K562 (cell line): Measurements from ENCODE around the gene SHC1. TPM values are rescaled to one million over a fixed set of nuclear protein-coding genes. Genes with fewer than 3 reads are reported as not detected.

Source experiments
- BHLHE40 ChIP-seq: IDR thresholded peaks from 2 replicates; pipeline ENCODE4 v1.6.1; 2011; ENCODE audit warnings: low read length, improper control_type of control experiment
- BRF1 ChIP-seq: IDR thresholded peaks from 3 replicates; pipeline ENCODE4 v1.6.1; 2011; ENCODE audit warnings: borderline replicate concordance, mild to moderate bottlenecking; ENCODE audit not compliant: insufficient read length; ENCODE audit errors: extremely low read depth
- CREB1 ChIP-seq, 2 experiments: sonication (generic) in 1 of 2; formaldehyde crosslinking in 1 of 2; IDR thresholded peaks; 2 replicates each; pipeline versions ENCODE4 v1.6.1 to v1.8.0; 2012 to 2022; ENCODE audit warnings: inconsistent platforms in 1 of 2, mild to moderate bottlenecking in 1 of 2, missing genetic modification reagents in 1 of 2, moderate library complexity in 1 of 2
- DNMT1 ChIP-seq: fragments of 450-650 bp; IDR thresholded peaks from 2 replicates; pipeline ENCODE4 v1.6.1; 2016; ENCODE audit warnings: antibody characterized with exemption, mild to moderate bottlenecking
- ELF2 ChIP-seq: fragments of 250-450 bp; sonication (Bioruptor Pico); IDR thresholded peaks from 2 replicates; pipeline ENCODE4 v1.5.0; 2021; ENCODE audit warnings: mild to moderate bottlenecking
- ELF4 ChIP-seq: fragments of 450-650 bp; formaldehyde crosslinking; IDR thresholded peaks from 2 replicates; pipeline ENCODE4 v1.4.0; 2022; ENCODE audit warnings: missing genetic modification characterization
- ESRRA ChIP-seq: fragments of 450-650 bp; IDR thresholded peaks from 2 replicates; pipeline ENCODE4 v1.6.1; 2014; ENCODE audit warnings: low read depth, mild to moderate bottlenecking, moderate library complexity, borderline replicate concordance
- GATAD2B ChIP-seq: fragments of 450-650 bp; IDR thresholded peaks from 2 replicates; pipeline ENCODE4 v1.6.1; 2017; ENCODE audit warnings: mild to moderate bottlenecking, borderline replicate concordance
- SOX6 ChIP-seq: fragments of 450-650 bp; IDR thresholded peaks from 2 replicates; pipeline ENCODE4 v1.6.1; 2014; ENCODE audit warnings: mild to moderate bottlenecking
- ZFX ChIP-seq: sonication (generic); formaldehyde crosslinking; IDR thresholded peaks from 2 replicates; pipeline ENCODE4 v1.8.0; 2022; ENCODE audit warnings: mild to moderate bottlenecking, missing genetic modification reagents, moderate library complexity
- ZNF274 ChIP-seq: IDR thresholded peaks from 2 replicates; pipeline ENCODE4 v1.6.1; 2011; ENCODE audit warnings: low read depth, mild to moderate bottlenecking, low read length, moderate library complexity, borderline replicate concordance
- ZNF311 ChIP-seq: fragments of 250-450 bp; sonication (Bioruptor Pico); IDR thresholded peaks from 2 replicates; pipeline ENCODE4 v1.4.0; 2020; ENCODE audit warnings: mild to moderate bottlenecking, moderate library complexity
- ZNF408 ChIP-seq: fragments of 250-450 bp; sonication (Bioruptor Pico); IDR thresholded peaks from 2 replicates; pipeline ENCODE4 v1.4.0; 2020; ENCODE audit warnings: low read depth, mild to moderate bottlenecking, moderate library complexity
- ZNF589 ChIP-seq: fragments of 200-800 bp; sonication (Bioruptor generic); IDR thresholded peaks from 2 replicates; pipeline ENCODE4 v1.6.1; 2016; ENCODE audit warnings: low read depth, missing genetic modification characterization, missing compliant biosample characterization
- ZNF707 ChIP-seq: fragments of 250-450 bp; sonication (Bioruptor Pico); conservative IDR thresholded peaks from 2 replicates; pipeline ENCODE4 v1.8.0; 2022; ENCODE audit warnings: inconsistent platforms, mild to moderate bottlenecking, moderate library complexity
- polyA plus RNA-seq, 8 experiments: library from polyadenylated mRNA; depleted of rRNA in 4 of 8; stranded (reverse) in 5 of 8; unstranded in 3 of 8; fragments of >200 nt; fragmentation: Nextera tagmentation in 2 of 8; fragmentation: Illumina TruSeq in 1 of 8; extraction: Ambion mirVana in 2 of 8; extraction: Trizol in 1 of 8; gene quantifications; 2 replicates each; pipeline versions ENCODE4 v1.2.1 to v1.2.3, GENCODE V29; 2011 to 2014; ENCODE audit warnings: inconsistent platforms in 1 of 8, missing spikeins in 1 of 8
- total RNA-seq, 7 experiments: library from RNA; depleted of rRNA in 6 of 7; stranded (reverse); fragments of >200 nt in 6 of 7; fragmentation: Illumina TruSeq in 2 of 7; extraction: Trizol in 2 of 7; gene quantifications; 2 replicates each; pipeline versions ENCODE4 v1.2.1 to v1.2.3, GENCODE V29; 2011 to 2021; ENCODE audit warnings: low replicate concordance in 1 of 7
- TF ChIP-seq, protein P1 (sequence below): fragments of 450-650 bp; IDR thresholded peaks from 2 replicates; pipeline ENCODE4 v1.6.1; 2016; ENCODE audit warnings: borderline replicate concordance
- TF ChIP-seq, protein P2 (sequence below), 2 experiments: IDR thresholded peaks; 2 replicates each; pipeline ENCODE4 v1.6.1; 2011; ENCODE audit warnings: borderline replicate concordance in 1 of 2, control low read depth in 1 of 2, low read depth in 1 of 2, low read length in 1 of 2, mild to moderate bottlenecking in 1 of 2, mixed read lengths in 1 of 2, moderate library complexity in 1 of 2; ENCODE audit not compliant: insufficient read depth in 1 of 2, insufficient read length in 1 of 2, poor library complexity in 1 of 2, severe bottlenecking in 1 of 2; ENCODE audit errors: extremely low read depth in 1 of 2
- TF ChIP-seq, protein P3 (sequence below), 3 experiments: IDR thresholded peaks in 2 of 3; conservative IDR thresholded peaks in 1 of 3; 2 replicates each; pipeline ENCODE4 v1.5.1; 2011 to 2012; ENCODE audit warnings: low read length in 3 of 3, mild to moderate bottlenecking in 3 of 3, control low read depth in 2 of 3, improper control_type of control experiment in 1 of 3, inconsistent platforms in 1 of 3, low read depth in 1 of 3, mixed read lengths in 1 of 3, moderate library complexity in 1 of 3; ENCODE audit not compliant: insufficient read depth in 2 of 3
- TF ChIP-seq, protein P4 (sequence below): fragments of 250-450 bp; sonication (Bioruptor Pico); IDR thresholded peaks from 2 replicates; pipeline ENCODE4 v1.4.0; 2020

SHC1 gene
- total and polyA plus RNA-seq, 9 of the 15 experiments (the other 6 are each of a cell fraction or from before 2014, with no cell fraction given) = 4.1 to 113 (median 51.9) TPM

DNA sequence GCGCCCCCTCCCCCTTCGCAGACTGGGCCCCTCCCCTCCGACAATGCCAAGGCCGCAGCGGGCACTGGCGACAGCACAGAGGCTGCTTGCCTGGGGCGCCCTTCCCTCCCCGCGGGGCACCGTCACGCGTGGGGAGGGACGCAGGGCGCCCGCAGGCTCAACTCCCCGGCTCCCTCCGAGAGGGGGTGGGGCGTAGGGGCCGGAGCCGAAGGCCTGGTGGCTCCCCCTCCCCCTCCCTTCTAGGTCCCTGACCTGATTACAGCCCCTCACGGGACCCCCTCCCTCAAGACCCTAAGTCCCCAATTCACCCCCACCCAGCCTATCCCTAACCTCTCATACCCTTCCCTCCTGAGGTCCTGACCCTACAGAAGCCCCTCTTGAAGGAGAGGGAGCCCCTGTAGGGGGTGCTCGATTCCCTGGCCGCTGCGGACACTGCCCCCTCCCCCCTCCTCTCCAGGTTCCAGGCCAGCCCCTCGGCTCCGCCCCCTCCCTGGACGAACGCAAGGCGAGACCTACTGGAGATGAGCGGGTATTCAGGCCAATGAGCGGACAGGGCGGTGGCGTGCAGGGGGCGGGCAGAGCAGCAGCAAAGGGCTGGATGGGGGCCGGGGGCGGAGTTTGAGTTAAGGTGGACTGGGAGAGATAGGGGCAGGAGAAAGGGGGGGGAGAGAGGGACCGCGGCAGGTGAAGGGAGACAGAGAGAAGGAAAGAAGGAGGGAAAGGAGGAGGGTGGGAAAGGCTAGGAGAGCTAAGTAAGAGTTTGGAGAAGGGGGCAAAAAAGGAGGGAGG, 31.3 kb upstream of the SHC1 start (continued):
- no peak for TF ChIP-seq CREB1 (IDR thresholded peaks at IDR 0.05)
- TF ChIP-seq CREB1 (CRISPR knock-in tag; IDR thresholded peaks at IDR 0.05) = peak; percentile 80; the same call in 1 of the 2 replicates
- no peak for TF ChIP-seq DNMT1
- TF ChIP-seq BRF1 = no peak
- no peak for TF ChIP-seq ZNF274
- TF ChIP-seq BHLHE40 = peak; percentile 97
- TF ChIP-seq, protein P1, sequence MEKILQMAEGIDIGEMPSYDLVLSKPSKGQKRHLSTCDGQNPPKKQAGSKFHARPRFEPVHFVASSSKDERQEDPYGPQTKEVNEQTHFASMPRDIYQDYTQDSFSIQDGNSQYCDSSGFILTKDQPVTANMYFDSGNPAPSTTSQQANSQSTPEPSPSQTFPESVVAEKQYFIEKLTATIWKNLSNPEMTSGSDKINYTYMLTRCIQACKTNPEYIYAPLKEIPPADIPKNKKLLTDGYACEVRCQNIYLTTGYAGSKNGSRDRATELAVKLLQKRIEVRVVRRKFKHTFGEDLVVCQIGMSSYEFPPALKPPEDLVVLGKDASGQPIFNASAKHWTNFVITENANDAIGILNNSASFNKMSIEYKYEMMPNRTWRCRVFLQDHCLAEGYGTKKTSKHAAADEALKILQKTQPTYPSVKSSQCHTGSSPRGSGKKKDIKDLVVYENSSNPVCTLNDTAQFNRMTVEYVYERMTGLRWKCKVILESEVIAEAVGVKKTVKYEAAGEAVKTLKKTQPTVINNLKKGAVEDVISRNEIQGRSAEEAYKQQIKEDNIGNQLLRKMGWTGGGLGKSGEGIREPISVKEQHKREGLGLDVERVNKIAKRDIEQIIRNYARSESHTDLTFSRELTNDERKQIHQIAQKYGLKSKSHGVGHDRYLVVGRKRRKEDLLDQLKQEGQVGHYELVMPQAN = no peak
- TF ChIP-seq, protein P2, sequence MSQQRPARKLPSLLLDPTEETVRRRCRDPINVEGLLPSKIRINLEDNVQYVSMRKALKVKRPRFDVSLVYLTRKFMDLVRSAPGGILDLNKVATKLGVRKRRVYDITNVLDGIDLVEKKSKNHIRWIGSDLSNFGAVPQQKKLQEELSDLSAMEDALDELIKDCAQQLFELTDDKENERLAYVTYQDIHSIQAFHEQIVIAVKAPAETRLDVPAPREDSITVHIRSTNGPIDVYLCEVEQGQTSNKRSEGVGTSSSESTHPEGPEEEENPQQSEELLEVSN (IDR thresholded peaks at IDR 0.05; ENCODE audit: borderline replicate concordance in 1 of 2, extremely low read depth in 1 of 2, insufficient read depth in 1 of 2, insufficient read length in 1 of 2, low read depth in 1 of 2, low read length in 1 of 2, poor library complexity in 1 of 2, severe bottlenecking in 1 of 2) = no peak
- TF ChIP-seq ELF2 (CRISPR knock-in tag) = no peak
- peak; percentile 99 for TF ChIP-seq GATAD2B
- peak; percentile 96 for TF ChIP-seq ELF4 (CRISPR knock-in tag)
- TF ChIP-seq, protein P3, sequence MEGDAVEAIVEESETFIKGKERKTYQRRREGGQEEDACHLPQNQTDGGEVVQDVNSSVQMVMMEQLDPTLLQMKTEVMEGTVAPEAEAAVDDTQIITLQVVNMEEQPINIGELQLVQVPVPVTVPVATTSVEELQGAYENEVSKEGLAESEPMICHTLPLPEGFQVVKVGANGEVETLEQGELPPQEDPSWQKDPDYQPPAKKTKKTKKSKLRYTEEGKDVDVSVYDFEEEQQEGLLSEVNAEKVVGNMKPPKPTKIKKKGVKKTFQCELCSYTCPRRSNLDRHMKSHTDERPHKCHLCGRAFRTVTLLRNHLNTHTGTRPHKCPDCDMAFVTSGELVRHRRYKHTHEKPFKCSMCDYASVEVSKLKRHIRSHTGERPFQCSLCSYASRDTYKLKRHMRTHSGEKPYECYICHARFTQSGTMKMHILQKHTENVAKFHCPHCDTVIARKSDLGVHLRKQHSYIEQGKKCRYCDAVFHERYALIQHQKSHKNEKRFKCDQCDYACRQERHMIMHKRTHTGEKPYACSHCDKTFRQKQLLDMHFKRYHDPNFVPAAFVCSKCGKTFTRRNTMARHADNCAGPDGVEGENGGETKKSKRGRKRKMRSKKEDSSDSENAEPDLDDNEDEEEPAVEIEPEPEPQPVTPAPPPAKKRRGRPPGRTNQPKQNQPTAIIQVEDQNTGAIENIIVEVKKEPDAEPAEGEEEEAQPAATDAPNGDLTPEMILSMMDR (IDR thresholded peaks at IDR 0.05 in 2 of 3, conservative IDR thresholded peaks at IDR 0.05 in 1 of 3; ENCODE audit: insufficient read depth in 2 of 3, low read depth in 1 of 3, low read length in 3 of 3) = peak; percentile 60 to 70 (median 65)
- no peak for TF ChIP-seq ZNF311 (CRISPR knock-in tag)
- TF ChIP-seq ESRRA = no peak
- TF ChIP-seq, protein P4, sequence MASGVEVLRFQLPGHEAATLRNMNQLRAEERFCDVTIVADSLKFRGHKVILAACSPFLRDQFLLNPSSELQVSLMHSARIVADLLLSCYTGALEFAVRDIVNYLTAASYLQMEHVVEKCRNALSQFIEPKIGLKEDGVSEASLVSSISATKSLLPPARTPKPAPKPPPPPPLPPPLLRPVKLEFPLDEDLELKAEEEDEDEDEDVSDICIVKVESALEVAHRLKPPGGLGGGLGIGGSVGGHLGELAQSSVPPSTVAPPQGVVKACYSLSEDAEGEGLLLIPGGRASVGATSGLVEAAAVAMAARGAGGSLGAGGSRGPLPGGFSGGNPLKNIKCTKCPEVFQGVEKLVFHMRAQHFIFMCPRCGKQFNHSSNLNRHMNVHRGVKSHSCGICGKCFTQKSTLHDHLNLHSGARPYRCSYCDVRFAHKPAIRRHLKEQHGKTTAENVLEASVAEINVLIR (CRISPR knock-in tag) = no peak
- no peak for TF ChIP-seq ZNF408 (CRISPR knock-in tag)
- no peak for TF ChIP-seq ZNF707
- peak; percentile 54; the same call in 1 of the 2 replicates for TF ChIP-seq ZFX (CRISPR knock-in tag)
- TF ChIP-seq ZNF589 (CRISPR knock-in tag) = no peak
- TF ChIP-seq SOX6 = no peak
- TF ChIP-seq, all 486 proteins: peak for 110
